ENCODE measurements around the gene TMOD4. TPM values are rescaled to one million over a fixed set of nuclear protein-coding genes. Genes with fewer than 3 reads are reported as not detected.

The TMOD4 gene
- total and polyA plus RNA-seq, 10 of the 15 experiments (the other 5 are each of a cell fraction or from before 2014, with no cell fraction given): 0.30 to 1.2 (median 0.50) TPM; not detected in 1

DNA sequence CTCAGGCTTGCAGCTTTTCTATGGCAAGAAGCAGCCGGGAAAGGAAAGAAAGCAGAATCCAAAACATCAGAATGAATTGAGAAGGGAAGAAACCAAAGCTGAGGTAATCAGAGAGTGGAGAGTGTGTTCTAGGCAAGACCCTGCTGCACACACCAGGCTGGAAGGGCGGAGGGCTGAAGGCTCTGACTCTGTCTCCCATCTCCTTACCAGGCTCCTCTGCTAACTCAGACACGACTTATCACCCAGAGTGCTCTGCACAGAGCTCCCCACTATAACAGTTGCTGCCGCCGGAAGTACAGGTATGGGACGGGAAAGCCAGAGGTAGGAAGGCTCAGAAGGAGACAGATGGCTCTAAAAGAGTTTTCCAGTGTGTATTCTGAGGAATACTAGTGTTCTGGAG lies 8.7 kb downstream of the TMOD4 start:
- no peaks in the 10 kb centered on the region for H3K27me3 ChIP-seq (replicated peaks in 1 of 2; ENCODE audit: control insufficient read depth in 2 of 2, insufficient read depth in 2 of 2, low read length in 1 of 2)
- H2AFZ ChIP-seq (ENCODE audit: control insufficient read depth, low read depth, low read length): no peak overlapping the region
- H3K4me1 ChIP-seq (ENCODE audit: control insufficient read depth, insufficient read depth, low read length): peaks cover 9% of the 10 kb centered on the region
- H3K9me3 ChIP-seq (replicated peaks; ENCODE audit: control insufficient read depth, insufficient read depth, low read length): no peaks in the 10 kb centered on the region
- TF ChIP-seq SREBF1 (IDR thresholded peaks at IDR 0.05; ENCODE audit: low read length): no peak
- no peak for TF ChIP-seq LARP7 (IDR thresholded peaks at IDR 0.05)
- WGBS (ENCODE audit: insufficient coverage, insufficient replicate concordance, low lambda C conversion rate, missing lambda C conversion rate): 98% methylated on average over 6 of the region's 6 CpGs
- H3K79me2 ChIP-seq (ENCODE audit: control insufficient read depth, insufficient read depth, low read length): peaks cover 24% of the 10 kb centered on the region
- intact Hi-C loops (cut with micrococcal nuclease; ENCODE audit: unreplicated experiment) (no loop called here), in situ Hi-C loops (cut with MboI) (no loop called here)
- ChIA-PET RAD21 (ENCODE audit: unreplicated experiment) (interaction anchor here (1.0 to 1.7 kb wide), 3 partner anchors 8 to 67 kb away, joined by 3 to 12 read pairs (median 5); partner anchors contain the start of gene TNFAIP8L2), POLR2A (interaction anchor here (0.6 to 2.2 kb wide), 4 partner anchors 10 to 191 kb away, joined by 3 to 19 read pairs (median 4); partner anchors contain the start of gene TNFAIP8L2), SMC1A (ENCODE audit: uncharacterized antibody, unreplicated experiment) (interaction anchor here (1.3 to 2.1 kb wide), 5 partner anchors 9 to 83 kb away, joined by 4 to 9 read pairs (median 5); partner anchors contain the start of genes TNFAIP8L2 and VPS72), CTCF (interaction anchor here (1.1 to 2.0 kb wide), 4 partner anchors 10 to 85 kb away, joined by 3 to 8 read pairs (median 4); partner anchors contain the start of gene TNFAIP8L2)
- H3K4me2 ChIP-seq (ENCODE audit: control insufficient read depth, insufficient read depth): peak overlapping the region; percentile 94
- no peak for ATAC-seq
- no peaks in the 10 kb centered on the region for H4K20me1 ChIP-seq (ENCODE audit: control insufficient read depth, insufficient read depth)
- H3K9ac ChIP-seq (ENCODE audit: control insufficient read depth, insufficient read depth, low read length): peak overlapping the region; percentile 98
- H3K4me3 ChIP-seq: peak overlapping the region; percentile 98
- no peak for DNase-seq (ENCODE audit: low read depth, low spot score)
- BruUV-seq (replicated peaks): no TSS peak
- peak overlapping the region; percentile 70; the same call in 1 of the 2 replicates for H3K27ac ChIP-seq (ENCODE audit: control insufficient read depth, insufficient read depth)
- no peak for FAIRE-seq
- peaks cover 1 to 3% of the 10 kb centered on the region in 2 experiments; a peak in 3 of 4 replicates for H3K36me3 ChIP-seq (ENCODE audit: control insufficient read depth in 2 of 2, insufficient read depth in 2 of 2, low read length in 1 of 2)

DNA sequence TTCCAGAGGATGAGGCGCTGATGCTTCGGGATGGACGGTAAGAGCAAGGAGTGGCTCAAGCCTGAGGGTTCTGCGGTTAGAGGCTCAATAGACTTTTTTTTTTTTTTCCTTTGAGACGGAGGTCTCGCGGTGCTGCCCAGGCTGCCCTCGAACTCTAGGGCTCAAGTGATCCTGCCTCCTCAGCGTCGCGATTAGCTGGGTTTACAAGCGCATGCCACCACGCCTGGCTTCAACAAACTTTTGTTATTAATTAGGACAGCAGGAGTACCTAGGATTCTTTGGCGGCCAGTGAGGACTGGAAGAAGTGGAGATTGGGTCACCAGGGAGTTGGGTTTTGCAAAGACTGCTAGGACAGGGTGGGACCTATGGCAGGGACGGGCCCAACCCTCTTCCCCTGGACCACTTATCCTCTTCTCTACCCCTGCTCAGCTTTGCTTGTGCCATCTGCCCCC lies 9.2 kb downstream of the TMOD4 start:
- intact Hi-C loops (cut with micrococcal nuclease; ENCODE audit: unreplicated experiment): no loop called here
- ChIA-PET SMC1A (ENCODE audit: uncharacterized antibody, unreplicated experiment) (interaction anchor here (1.3 to 2.1 kb wide), 5 partner anchors 8 to 83 kb away, joined by 4 to 9 read pairs (median 5); partner anchors contain the start of genes TNFAIP8L2 and VPS72), POLR2A (interaction anchor here (1.0 to 2.2 kb wide), 5 partner anchors 9 to 191 kb away, joined by 3 to 19 read pairs (median 5); partner anchors contain the start of genes TNFAIP8L2, VPS72 and ZNF687), RAD21 (ENCODE audit: unreplicated experiment) (interaction anchor here (1.0 to 1.7 kb wide), 2 partner anchors 11 to 67 kb away, joined by 5 to 12 read pairs; partner anchors contain the start of gene TNFAIP8L2), CTCF (interaction anchor here (0.6 to 2.0 kb wide), 6 partner anchors 10 to 85 kb away, joined by 3 to 12 read pairs (median 4); partner anchors contain the start of genes TNFAIP8L2 and VPS72)
- no peaks in the 10 kb centered on the region for H4K20me1 ChIP-seq (ENCODE audit: control insufficient read depth, insufficient read depth)
- peak overlapping the region; percentile 70 for H3K27ac ChIP-seq (ENCODE audit: control insufficient read depth, insufficient read depth)
- peak overlapping the region; percentile 98 for H3K9ac ChIP-seq (ENCODE audit: control insufficient read depth, insufficient read depth, low read length)
- peaks cover 1 to 3% of the 10 kb centered on the region in 2 experiments; a peak in 3 of 4 replicates for H3K36me3 ChIP-seq (ENCODE audit: control insufficient read depth in 2 of 2, insufficient read depth in 2 of 2, low read length in 1 of 2)
- no TSS peak for BruUV-seq (replicated peaks)
- H3K4me3 ChIP-seq: peak overlapping the region; percentile 98
- ATAC-seq (peak; percentile 48), DNase-seq (ENCODE audit: low read depth, low spot score) (no peak), FAIRE-seq (no peak)
- H3K4me1 ChIP-seq (ENCODE audit: control insufficient read depth, insufficient read depth, low read length): peaks cover 9% of the 10 kb centered on the region
- peak overlapping the region; percentile 96 for H2AFZ ChIP-seq (ENCODE audit: control insufficient read depth, low read depth, low read length)
- H3K27me3 ChIP-seq (replicated peaks in 1 of 2; ENCODE audit: control insufficient read depth in 2 of 2, insufficient read depth in 2 of 2, low read length in 1 of 2): no peaks in the 10 kb centered on the region
- WGBS (ENCODE audit: insufficient coverage, insufficient replicate concordance, low lambda C conversion rate, missing lambda C conversion rate): 4% methylated on average over 15 of the region's 15 CpGs
- no peaks in the 10 kb centered on the region for H3K9me3 ChIP-seq (replicated peaks; ENCODE audit: control insufficient read depth, insufficient read depth, low read length)
- peak overlapping the region; percentile 94 for H3K4me2 ChIP-seq (ENCODE audit: control insufficient read depth, insufficient read depth)
- in situ Hi-C loops (cut with MboI): no loop called here
- peaks cover 24% of the 10 kb centered on the region for H3K79me2 ChIP-seq (ENCODE audit: control insufficient read depth, insufficient read depth, low read length)
- TF ChIP-seq ZNF24 (IDR thresholded peaks at IDR 0.05): no peak
- no peak for TF ChIP-seq MXI1 (IDR thresholded peaks at IDR 0.05; ENCODE audit: low read depth, low read length)
- TF ChIP-seq STAT3 (IDR thresholded peaks at IDR 0.05; ENCODE audit: low read depth, low read length): no peak
- TF ChIP-seq POU2F2 (IDR thresholded peaks at IDR 0.05; ENCODE audit: borderline replicate concordance, low read depth, low read length): no peak
- peak; percentile 33; the same call in 1 of the 2 replicates for TF ChIP-seq ZNF384 (IDR thresholded peaks at IDR 0.05; ENCODE audit: borderline replicate concordance, low read depth, low read length)
- TF ChIP-seq, protein P1, sequence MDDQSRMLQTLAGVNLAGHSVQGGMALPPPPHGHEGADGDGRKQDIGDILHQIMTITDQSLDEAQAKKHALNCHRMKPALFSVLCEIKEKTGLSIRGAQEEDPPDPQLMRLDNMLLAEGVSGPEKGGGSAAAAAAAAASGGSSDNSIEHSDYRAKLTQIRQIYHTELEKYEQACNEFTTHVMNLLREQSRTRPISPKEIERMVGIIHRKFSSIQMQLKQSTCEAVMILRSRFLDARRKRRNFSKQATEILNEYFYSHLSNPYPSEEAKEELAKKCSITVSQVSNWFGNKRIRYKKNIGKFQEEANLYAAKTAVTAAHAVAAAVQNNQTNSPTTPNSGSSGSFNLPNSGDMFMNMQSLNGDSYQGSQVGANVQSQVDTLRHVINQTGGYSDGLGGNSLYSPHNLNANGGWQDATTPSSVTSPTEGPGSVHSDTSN (IDR thresholded peaks at IDR 0.05; ENCODE audit: insufficient replicate concordance, low read depth, low read length): no peak
- no peak for TF ChIP-seq DPF2 (IDR thresholded peaks at IDR 0.05)
- TF ChIP-seq EZH2 (IDR thresholded peaks at IDR 0.05; ENCODE audit: borderline replicate concordance, control insufficient read depth, low read depth, low read length): no peak
- TF ChIP-seq MTA3 (IDR thresholded peaks at IDR 0.05; ENCODE audit: borderline replicate concordance, low read length): no peak
- no peak for TF ChIP-seq RFX5 (IDR thresholded peaks at IDR 0.05; ENCODE audit: low read depth, low read length)
- TF ChIP-seq, protein P2, sequence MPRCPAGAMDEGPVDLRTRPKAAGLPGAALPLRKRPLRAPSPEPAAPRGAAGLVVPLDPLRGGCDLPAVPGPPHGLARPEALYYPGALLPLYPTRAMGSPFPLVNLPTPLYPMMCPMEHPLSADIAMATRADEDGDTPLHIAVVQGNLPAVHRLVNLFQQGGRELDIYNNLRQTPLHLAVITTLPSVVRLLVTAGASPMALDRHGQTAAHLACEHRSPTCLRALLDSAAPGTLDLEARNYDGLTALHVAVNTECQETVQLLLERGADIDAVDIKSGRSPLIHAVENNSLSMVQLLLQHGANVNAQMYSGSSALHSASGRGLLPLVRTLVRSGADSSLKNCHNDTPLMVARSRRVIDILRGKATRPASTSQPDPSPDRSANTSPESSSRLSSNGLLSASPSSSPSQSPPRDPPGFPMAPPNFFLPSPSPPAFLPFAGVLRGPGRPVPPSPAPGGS (IDR thresholded peaks at IDR 0.05; ENCODE audit: borderline replicate concordance, insufficient read depth, low read depth, low read length, poor library complexity, severe bottlenecking): no peak
- no peak for TF ChIP-seq KLF5 (IDR thresholded peaks at IDR 0.05; ENCODE audit: partially characterized antibody)
- no peak for TF ChIP-seq YY1 (IDR thresholded peaks at IDR 0.05; ENCODE audit: low read depth, low read length)

Measured in GM12878 (cell line).